K562 (cell line): ENCODE measurements around the gene WDR62. TPM values are rescaled to one million over a fixed set of nuclear protein-coding genes. Genes with fewer than 3 reads are reported as not detected.

Experiments used
- CTCFL ChIP-seq: IDR thresholded peaks from 2 replicates; pipeline ENCODE4 v1.6.1; 2011; ENCODE audit warnings: borderline replicate concordance, low read depth, mild to moderate bottlenecking, moderate library complexity, low read length; ENCODE audit not compliant: insufficient read depth, poor library complexity, severe bottlenecking
- DNMT1 ChIP-seq: fragments of 450-650 bp; IDR thresholded peaks from 2 replicates; pipeline ENCODE4 v1.6.1; 2016; ENCODE audit warnings: antibody characterized with exemption, mild to moderate bottlenecking
- ELK1 ChIP-seq: sonication (generic); formaldehyde crosslinking; IDR thresholded peaks from 2 replicates; pipeline ENCODE4 v1.8.1; 2022; ENCODE audit warnings: missing genetic modification reagents
- FOXJ3 ChIP-seq: sonication (generic); formaldehyde crosslinking; IDR thresholded peaks from 2 replicates; pipeline ENCODE4 v1.4.0; 2020; ENCODE audit warnings: mild to moderate bottlenecking, missing genetic modification reagents
- HOXB6 ChIP-seq: fragments of 250-450 bp; sonication (Bioruptor Pico); IDR thresholded peaks from 2 replicates; pipeline ENCODE4 v1.5.1; 2022; ENCODE audit warnings: mild to moderate bottlenecking, borderline replicate concordance
- KAT8 ChIP-seq: fragments of 450-650 bp; IDR thresholded peaks from 2 replicates; pipeline ENCODE4 v1.6.1; 2016; ENCODE audit warnings: low read depth, mild to moderate bottlenecking
- KDM1A ChIP-seq, 2 experiments: fragments of 450-650 bp; IDR thresholded peaks; 2 replicates each; pipeline ENCODE4 v1.6.1; 2016; ENCODE audit warnings: mild to moderate bottlenecking in 2 of 2
- LEF1 ChIP-seq: fragments of 450-650 bp; IDR thresholded peaks from 2 replicates; pipeline ENCODE4 v1.6.1; 2016; ENCODE audit warnings: mild to moderate bottlenecking
- MBD2 ChIP-seq: sonication (generic); IDR thresholded peaks from 2 replicates; pipeline ENCODE4 v1.6.1; 2016; ENCODE audit warnings: low read depth, borderline replicate concordance
- NFIC ChIP-seq: fragments of 450-650 bp; IDR thresholded peaks from 2 replicates; pipeline ENCODE4 v1.6.1; 2017; ENCODE audit warnings: mild to moderate bottlenecking, inconsistent platforms
- PRDM10 ChIP-seq: fragments of 450-650 bp; IDR thresholded peaks from 2 replicates; pipeline ENCODE4 v1.6.1; 2018; ENCODE audit not compliant: partially characterized antibody
- SMARCE1 ChIP-seq: fragments of 450-650 bp; IDR thresholded peaks from 2 replicates; pipeline ENCODE4 v1.7.1; 2016; ENCODE audit warnings: mild to moderate bottlenecking
- SUPT5H ChIP-seq: fragments of 450-650 bp; IDR thresholded peaks from 2 replicates; pipeline ENCODE4 v1.6.1; 2016
- TAF7 ChIP-seq: fragments of 450-650 bp; IDR thresholded peaks from 2 replicates; pipeline ENCODE4 v1.6.1; 2016; ENCODE audit warnings: missing genetic modification characterization, missing compliant biosample characterization
- ZNF232 ChIP-seq: sonication (generic); formaldehyde crosslinking; IDR thresholded peaks from 2 replicates; pipeline ENCODE4 v1.8.0; 2022; ENCODE audit warnings: mild to moderate bottlenecking, missing genetic modification reagents
- ZNF395 ChIP-seq: fragments of 200-800 bp; sonication (Bioruptor generic); IDR thresholded peaks from 2 replicates; pipeline ENCODE4 v1.6.1; 2017; ENCODE audit warnings: missing genetic modification characterization, missing compliant biosample characterization
- polyA plus RNA-seq, 8 experiments: library from polyadenylated mRNA; depleted of rRNA in 4 of 8; stranded (reverse) in 5 of 8; unstranded in 3 of 8; fragments of >200 nt; fragmentation: Nextera tagmentation in 2 of 8; fragmentation: Illumina TruSeq in 1 of 8; extraction: Ambion mirVana in 2 of 8; extraction: Trizol in 1 of 8; gene quantifications; 2 replicates each; pipeline versions ENCODE4 v1.2.1 to v1.2.3, GENCODE V29; 2011 to 2014; ENCODE audit warnings: inconsistent platforms in 1 of 8, missing spikeins in 1 of 8
- total RNA-seq, 7 experiments: library from RNA; depleted of rRNA in 6 of 7; stranded (reverse); fragments of >200 nt in 6 of 7; fragmentation: Illumina TruSeq in 2 of 7; extraction: Trizol in 2 of 7; gene quantifications; 2 replicates each; pipeline versions ENCODE4 v1.2.1 to v1.2.3, GENCODE V29; 2011 to 2021; ENCODE audit warnings: low replicate concordance in 1 of 7

Gene WDR62
- total and polyA plus RNA-seq, 9 of the 15 experiments (the other 6 are each of a cell fraction or from before 2014, with no cell fraction given), result 0.35 to 32.8 (median 14.4) TPM

- TF ChIP-seq KDM1A (IDR thresholded peaks at IDR 0.05) (no peak; a peak in 2 of 4 replicates), FOXJ3 (CRISPR knock-in tag) (no peak), TAF7 (tag) (peak; percentile 75), SUPT5H (peak; percentile 88), NFIC (peak; percentile 30; the same call in 1 of the 2 replicates), LEF1 (0 out of 2 replicates have a peak, but pooled peaks have one; percentile 24), CTCFL (no peak), ELK1 (CRISPR knock-in tag) (no peak), SMARCE1 (peak; percentile 27; the same call in 1 of the 2 replicates), ZNF395 (no peak), HOXB6 (no peak), DNMT1 (no peak), PRDM10 (peak; percentile 61), MBD2 (no peak), ZNF232 (CRISPR knock-in tag) (no peak), KAT8 (no peak)
Measured at GRCh38 chr19:36139473-36140303, 85.0 kb downstream of the WDR62 start, which contains the start of gene CAPNS1 (continued).
